Mucosa of descending colon (tissue), 3 donors: Measurements from ENCODE around the gene TPD52L1. TPM values are rescaled to one million over a fixed set of nuclear protein-coding genes. Genes with fewer than 3 reads are reported as not detected.

Source experiments
- ATAC-seq: fragments of 200-7000 bp; cut with Tn5 transposase; one replicate; pipeline ENCODE4 v1.9.1; 2020; ENCODE audit warnings: mild to moderate bottlenecking, moderate library complexity
- DNase-seq, 3 donors: peaks; one replicate each; pipeline ENCODE4 v3.0.0-alpha.2; 2020
- H3K36me3 ChIP-seq: fragments of 200-600 bp; one replicate; pipeline ENCODE4 v1.8.0; 2021; ENCODE audit warnings: low read depth, mild to moderate bottlenecking
- H3K4me1 ChIP-seq: fragments of 200-600 bp; one replicate; pipeline ENCODE4 v1.8.0; 2021; ENCODE audit warnings: low read depth, mild to moderate bottlenecking
- H3K4me3 ChIP-seq: fragments of 200-600 bp; one replicate; pipeline ENCODE4 v1.8.0; 2021; ENCODE audit warnings: mild to moderate bottlenecking
- H3K9me3 ChIP-seq: fragments of 200-600 bp; one replicate; pipeline ENCODE4 v1.8.0; 2021; ENCODE audit warnings: mild to moderate bottlenecking
- CTCF ChIP-seq: fragments of 200-600 bp; IDR thresholded peaks from one replicate; pipeline ENCODE4 v1.8.0; 2022; ENCODE audit warnings: antibody characterized with exemption, mild to moderate bottlenecking
- intact Hi-C, 2 donors: fragments of 100-400 bp; cut with DNase I in 1 of 2; cut with micrococcal nuclease in 1 of 2; formaldehyde crosslinking; loops; one replicate each; pipeline versions ENCODE4 v1.11.0 to v1.11.1; 2022; cut with DNase I, micrococcal nuclease
- total RNA-seq, 3 donors: library from RNA; stranded (reverse); fragmentation: NEBNext Ultra II Directional in 2 of 3; extraction: Animal tissue kit (Norgen Biotek cat#: 25700) in 2 of 3; gene quantifications; one replicate each; pipeline versions ENCODE4 v1.2.1 to v1.2.4, GENCODE V29; 2021 to 2023
- donor health status: DM: no; HTN: no; CAD: no; lungs with moderate emphysema.
- donor health status: DM: no; HTN: no; CAD: no.
- donor health status: DM: no; HTN: yes; CAD: no.

The TPD52L1 gene
- total RNA-seq, 3 donors from 2014 or later, result 12.1 to 23.9 (median 22.0) TPM

GRCh38 chr6:125117818-125118217 is 35.8 kb upstream of the TPD52L1 start:
- intact Hi-C loops, result no loop called here
- ATAC-seq, result no peak
- TF ChIP-seq CTCF, result no peak
- no peaks in the 10 kb centered on the region for H3K4me1 ChIP-seq
- DNase-seq, result no peak
- no peaks in the 10 kb centered on the region for H3K9me3 ChIP-seq
- H3K4me3 ChIP-seq, result no peak overlapping the region
- no peaks in the 10 kb centered on the region for H3K36me3 ChIP-seq

DNA sequence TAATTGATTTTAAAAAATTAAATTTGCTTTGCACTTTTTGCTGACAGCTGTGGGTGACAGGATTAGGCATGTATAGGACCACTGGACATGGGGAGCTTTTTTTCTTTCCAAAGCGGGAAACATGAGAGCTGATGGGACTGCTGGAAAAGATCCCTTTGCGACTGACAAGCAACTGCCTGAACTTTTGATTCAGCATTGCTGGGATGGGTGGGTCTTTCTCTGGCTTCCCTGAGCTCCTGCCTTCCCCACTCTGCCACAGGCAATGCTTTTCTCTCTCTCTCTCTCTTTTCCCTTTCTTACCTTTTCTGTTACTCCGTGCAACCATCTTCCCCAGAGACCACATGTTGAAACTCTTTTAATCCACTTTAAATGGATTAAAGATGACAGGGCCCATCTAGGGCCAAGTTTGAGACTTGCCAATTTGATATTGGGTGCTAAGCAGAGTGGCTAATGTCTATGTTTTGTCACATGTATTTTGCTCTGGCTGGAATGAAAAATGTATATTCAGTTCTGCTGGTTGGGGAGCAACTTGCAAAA is 33.5 kb upstream of the TPD52L1 start:
- no peaks in the 10 kb centered on the region for H3K9me3 ChIP-seq
- ATAC-seq, result no peak
- no peak for DNase-seq
- H3K36me3 ChIP-seq, result no peaks in the 10 kb centered on the region
- H3K4me1 ChIP-seq, result no peaks in the 10 kb centered on the region
- TF ChIP-seq CTCF, result no peak
- H3K4me3 ChIP-seq, result no peak overlapping the region
- intact Hi-C loops, result no loop called here

GRCh38 chr6:125121894-125122293 is 31.7 kb upstream of the TPD52L1 start:
- H3K4me1 ChIP-seq, result no peaks in the 10 kb centered on the region
- TF ChIP-seq CTCF, result no peak
- intact Hi-C loops, result no loop called here

GRCh38 chr6:125123051-125123450 is 30.5 kb upstream of the TPD52L1 start:
- no peak for TF ChIP-seq CTCF
- Histone ChIP-seq H3K4me3 (no peak overlapping the region), H3K4me1 (no peaks in the 10 kb centered on the region), H3K36me3 (no peaks in the 10 kb centered on the region), H3K9me3 (no peaks in the 10 kb centered on the region)
- intact Hi-C loops, result no loop called here
- no peak for ATAC-seq
- no peak for DNase-seq

More at GRCh38 chr6:125121894-125122293, 31.7 kb upstream of the TPD52L1 start:
- no peak for ATAC-seq
- Histone ChIP-seq H3K9me3 (no peaks in the 10 kb centered on the region), H3K4me3 (no peak overlapping the region), H3K36me3 (no peaks in the 10 kb centered on the region)
- DNase-seq, result no peak

- Histone ChIP-seq H3K4me3 (no peak overlapping the region), H3K9me3 (no peaks in the 10 kb centered on the region), H3K4me1 (no peaks in the 10 kb centered on the region), H3K36me3 (no peaks in the 10 kb centered on the region)
- ATAC-seq (no peak), DNase-seq (no peak)
- intact Hi-C loops, result no loop called here
- no peak for TF ChIP-seq CTCF
These were observed 30.0 kb upstream of the TPD52L1 start for GRCh38 chr6:125123468-125124048.
